Cardiac muscle cell (in vitro differentiated cells and primary cell): ENCODE data around the gene KLHL3. TPM values are rescaled to one million over a fixed set of nuclear protein-coding genes. Genes with fewer than 3 reads are reported as not detected.

ENCODE experiments used
- DNase-seq, 2 donors: peaks; one replicate each; pipeline versions ENCODE4 v3.0.0 to v3.0.0-alpha.2; 2010 to 2017; ENCODE audit warnings: low read depth in 1 of 2, low spot score in 1 of 2
- H3K27ac ChIP-seq: fragments of 200-600 bp; sonication (generic); 2 replicates; pipeline ENCODE4 v1.5.1; 2016
- H3K27me3 ChIP-seq: fragments of 200-600 bp; sonication (generic); 2 replicates; pipeline ENCODE4 v1.6.0; 2016; ENCODE audit warnings: control low read depth
- H3K36me3 ChIP-seq: fragments of 200-600 bp; sonication (generic); 2 replicates; pipeline ENCODE4 v1.5.1; 2016; ENCODE audit warnings: control low read depth
- H3K4me1 ChIP-seq: fragments of 200-600 bp; sonication (generic); 2 replicates; pipeline ENCODE4 v1.8.1; 2017; ENCODE audit warnings: low read depth, mild to moderate bottlenecking, mixed run types
- H3K4me3 ChIP-seq: fragments of 200-600 bp; sonication (generic); 2 replicates; pipeline ENCODE4 v1.5.1; 2016; ENCODE audit warnings: mild to moderate bottlenecking
- H3K9me3 ChIP-seq: fragments of 200-600 bp; sonication (generic); 2 replicates; pipeline ENCODE4 v1.5.1; 2017; ENCODE audit warnings: low read depth, mild to moderate bottlenecking, control low read depth
- CTCF ChIP-seq: IDR thresholded peaks from 2 replicates; pipeline ENCODE4 v1.5.1; 2012; ENCODE audit warnings: low read depth, mild to moderate bottlenecking, low read length
- polyA plus RNA-seq: library from polyadenylated mRNA; unstranded; fragments of >200 nt; fragmentation: Nextera tagmentation; extraction: Ambion mirVana; gene quantifications from 2 replicates; pipeline ENCODE4 v1.2.1, GENCODE V29; 2016
- total RNA-seq: library from RNA; depleted of rRNA; stranded (reverse); fragments of >200 nt; gene quantifications from 2 replicates; pipeline ENCODE4 v1.2.3, GENCODE V29; 2016

The KLHL3 gene
- total and polyA plus RNA-seq, 2 experiments from 2014 or later: 11.4 to 16.8 TPM

DNA sequence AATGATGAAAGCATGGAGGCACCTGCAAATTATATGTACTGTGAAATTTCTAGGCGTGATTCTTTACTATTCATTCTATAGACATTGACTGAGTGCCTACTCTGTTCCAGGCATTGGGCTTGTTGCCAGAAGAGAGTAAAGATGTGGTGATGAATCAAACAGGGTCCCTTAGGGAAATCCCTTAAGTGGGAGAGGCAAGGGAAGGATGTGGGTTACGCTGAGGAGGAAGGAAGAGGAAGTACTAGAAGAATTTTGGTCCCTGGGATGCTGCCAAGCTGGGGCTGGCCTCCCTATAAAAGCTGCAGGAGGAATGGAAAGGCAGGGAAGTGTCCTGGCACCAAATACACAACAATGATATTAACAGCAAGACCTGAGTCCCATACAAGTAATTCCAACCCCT, 160.0 kb downstream of the KLHL3 start:
- no peak for TF ChIP-seq CTCF
- peak in 1 of 2 donors; percentile 75 for DNase-seq
- no peaks in the 10 kb centered on the region for H3K36me3 ChIP-seq
- H3K4me3 ChIP-seq: no peak overlapping the region
- no peaks in the 10 kb centered on the region for H3K27me3 ChIP-seq
- H3K4me1 ChIP-seq: no peaks in the 10 kb centered on the region
- no peak overlapping the region for H3K27ac ChIP-seq
- no peaks in the 10 kb centered on the region for H3K9me3 ChIP-seq

- no peak overlapping the region for H3K27ac ChIP-seq
- no peaks in the 10 kb centered on the region for H3K27me3 ChIP-seq
- H3K9me3 ChIP-seq: no peaks in the 10 kb centered on the region
- TF ChIP-seq CTCF: no peak
- DNase-seq: no peak
- no peak overlapping the region for H3K4me3 ChIP-seq
- no peaks in the 10 kb centered on the region for H3K36me3 ChIP-seq
- H3K4me1 ChIP-seq: no peaks in the 10 kb centered on the region
Measured at GRCh38 chr5:137575211-137575610, 160.7 kb downstream of the KLHL3 start.

DNA sequence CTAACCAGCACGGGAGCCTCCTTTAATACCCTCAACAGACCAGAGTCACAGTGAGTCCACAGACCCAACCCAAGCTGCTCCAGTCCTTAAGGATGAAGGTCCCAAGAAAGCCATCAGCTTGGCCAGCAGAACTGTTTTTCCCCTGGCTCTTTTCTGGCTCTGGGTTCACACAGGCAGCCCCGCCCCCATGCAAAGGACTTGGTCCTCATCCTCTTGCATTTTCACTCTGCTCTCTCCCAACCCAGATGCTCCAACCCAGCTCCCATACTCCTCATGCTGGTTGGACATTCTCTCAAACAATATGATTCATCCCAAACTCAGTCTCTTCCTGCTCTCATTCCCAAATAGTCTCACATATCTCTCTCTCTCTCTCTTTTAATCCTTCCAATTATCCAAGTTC, 162.5 kb downstream of the KLHL3 start:
- no peak overlapping the region for H3K27ac ChIP-seq
- no peaks in the 10 kb centered on the region for H3K4me1 ChIP-seq
- H3K27me3 ChIP-seq: no peaks in the 10 kb centered on the region
- DNase-seq: no peak
- no peak for TF ChIP-seq CTCF
- H3K4me3 ChIP-seq: no peak overlapping the region
- no peaks in the 10 kb centered on the region for H3K36me3 ChIP-seq
- no peaks in the 10 kb centered on the region for H3K9me3 ChIP-seq

- H3K36me3 ChIP-seq: no peaks in the 10 kb centered on the region
- TF ChIP-seq CTCF: no peak
- no peak overlapping the region for H3K4me3 ChIP-seq
- no peak overlapping the region for H3K27ac ChIP-seq
- DNase-seq: no peak
- H3K9me3 ChIP-seq: no peaks in the 10 kb centered on the region
- no peaks in the 10 kb centered on the region for H3K27me3 ChIP-seq
- peaks cover 9% of the 10 kb centered on the region for H3K4me1 ChIP-seq
Measured at GRCh38 chr5:137572042-137572695, 163.7 kb downstream of the KLHL3 start.

- H3K4me3 ChIP-seq: no peak overlapping the region
- H3K9me3 ChIP-seq: no peaks in the 10 kb centered on the region
Measured at GRCh38 chr5:137570070-137570469, 165.8 kb downstream of the KLHL3 start.

More at GRCh38 chr5:137570070-137570469, 165.8 kb downstream of the KLHL3 start:
- no peak overlapping the region for H3K27ac ChIP-seq
- peaks cover 15% of the 10 kb centered on the region for H3K4me1 ChIP-seq
- no peak for TF ChIP-seq CTCF
- H3K36me3 ChIP-seq: no peaks in the 10 kb centered on the region
- no peaks in the 10 kb centered on the region for H3K27me3 ChIP-seq
- DNase-seq: no peak

Other genes starting within 250 kb of the KLHL3 start
- 2.6 and 14.0 TPM in 2 replicates for gene SPOCK1, start 236.8 kb downstream of the KLHL3 start, total RNA-seq
- gene SPOCK1, start 236.8 kb downstream of the KLHL3 start, polyA plus RNA-seq: 4.1 and 12.6 TPM in 2 replicates
- gene HNRNPA0, start 18.3 kb upstream of the KLHL3 start, total RNA-seq: 36.9 and 42.6 TPM in 2 replicates
- 15.2 and 20.0 TPM in 2 replicates for gene HNRNPA0, start 18.3 kb upstream of the KLHL3 start, polyA plus RNA-seq
- not detected in 2 replicates for gene MYOT, start 131.8 kb upstream of the KLHL3 start, total RNA-seq
- 0.22 TPM in 1 of 2 replicates, not detected in the other for gene MYOT, start 131.8 kb upstream of the KLHL3 start, polyA plus RNA-seq
- gene PKD2L2, start 153.4 kb upstream of the KLHL3 start, total RNA-seq: not detected in 2 replicates
- 0.22 TPM in 1 of 2 replicates, not detected in the other for gene PKD2L2, start 153.4 kb upstream of the KLHL3 start, polyA plus RNA-seq